Measurements from ENCODE around the gene OSMR. TPM values are rescaled to one million over a fixed set of nuclear protein-coding genes. Genes with fewer than 3 reads are reported as not detected.

Gene OSMR
- total and polyA plus RNA-seq, 2 of the 13 experiments (the other 11 are each of a cell fraction or from before 2014, with no cell fraction given) = 21.3 to 86.5 TPM

GRCh38 chr5:38809388-38810359, 36.1 kb upstream of the OSMR start (continued):
- peak; percentile 25; a peak in 2 of 4 replicates for TF ChIP-seq HMGXB4 (CRISPR knock-in tag; IDR thresholded peaks at IDR 0.05; ENCODE audit: borderline replicate concordance in 1 of 2, low read depth in 1 of 2)
- 0 out of 2 replicates have a peak, but pooled peaks have one; percentile 39 for TF ChIP-seq SMAD1 (CRISPR knock-in tag; IDR thresholded peaks at IDR 0.05; ENCODE audit: borderline replicate concordance, low read depth)
- no peak for TF ChIP-seq PHB2 (IDR thresholded peaks at IDR 0.05; ENCODE audit: partially characterized antibody)
- no peak for TF ChIP-seq HNF1A (IDR thresholded peaks at IDR 0.05; ENCODE audit: low read depth)
- TF ChIP-seq HNF1A (CRISPR knock-in tag; IDR thresholded peaks at IDR 0.05; ENCODE audit: borderline replicate concordance) = no peak
- peak; percentile 37; the same call in 1 of the 2 replicates for TF ChIP-seq ZSCAN9 (CRISPR knock-in tag; IDR thresholded peaks at IDR 0.05; ENCODE audit: borderline replicate concordance)
- no peak for TF ChIP-seq HMGA1 (CRISPR knock-in tag; conservative IDR thresholded peaks at IDR 0.05)
- no peak for TF ChIP-seq ZNF576 (CRISPR knock-in tag; IDR thresholded peaks at IDR 0.05)
- peak; percentile 41; the same call in 1 of the 2 replicates for TF ChIP-seq KDM2A (CRISPR knock-in tag; IDR thresholded peaks at IDR 0.05; ENCODE audit: borderline replicate concordance, low read depth)
- TF ChIP-seq HNRNPL (IDR thresholded peaks at IDR 0.05; ENCODE audit: low read depth, low read length) = no peak
- peak; percentile 28; the same call in 1 of the 2 replicates for TF ChIP-seq ZNF501 (CRISPR knock-in tag; IDR thresholded peaks at IDR 0.05)
- no peak for TF ChIP-seq FOXP1 (IDR thresholded peaks at IDR 0.05)
- TF ChIP-seq FOXP1 (CRISPR knock-in tag; IDR thresholded peaks at IDR 0.05) = no peak
- no peak for TF ChIP-seq FOSL1 (CRISPR knock-in tag; IDR thresholded peaks at IDR 0.05; ENCODE audit: borderline replicate concordance)
- TF ChIP-seq KMT2A (CRISPR knock-in tag; IDR thresholded peaks at IDR 0.05) = no peak
- TF ChIP-seq ZFYVE20 (CRISPR knock-in tag; IDR thresholded peaks at IDR 0.05; ENCODE audit: borderline replicate concordance, low read depth) = no peak
- no peak for TF ChIP-seq ZNF260 (CRISPR knock-in tag; IDR thresholded peaks at IDR 0.05; ENCODE audit: borderline replicate concordance, low read depth)
- peak; percentile 82 for TF ChIP-seq RAD21 (CRISPR knock-in tag; IDR thresholded peaks at IDR 0.05)
- no peak for TF ChIP-seq ZNF580 (CRISPR knock-in tag; IDR thresholded peaks at IDR 0.05; ENCODE audit: borderline replicate concordance, low read depth)
- TF ChIP-seq ZNF331 (CRISPR knock-in tag; IDR thresholded peaks at IDR 0.05) = 0 out of 2 replicates have a peak, but pooled peaks have one; percentile 18
- TF ChIP-seq EHMT2 (IDR thresholded peaks at IDR 0.05; ENCODE audit: borderline replicate concordance, low read depth, low read length) = no peak
